Endothelial cell of umbilical vein (primary cell): ENCODE data around the gene CDH7. TPM values are rescaled to one million over a fixed set of nuclear protein-coding genes. Genes with fewer than 3 reads are reported as not detected.

ENCODE experiments used
- BruUV-seq: library from RNA; stranded (reverse); fragments of 400-500 nt; replicated peaks from 2 replicates; lab custom pipeline; 2021; lab: Mats Ljungman, UMichigan
- CTCF ChIA-PET: fragments of 300-600, 350-600 bp; sonication (Branson Sonifier 250); formaldehyde crosslinking; loops from one replicate; lab custom pipeline; 2021; ENCODE audit warnings: antibody characterized with exemption, inconsistent platforms; lab: Charles Lee
- POLR2A ChIA-PET: fragments of 300-600, 350-600 bp; sonication (Branson Sonifier 250); formaldehyde crosslinking; loops from one replicate; lab custom pipeline; 2021; ENCODE audit warnings: antibody characterized with exemption, inconsistent platforms; lab: Charles Lee
- DNase-seq: peaks from one replicate; pipeline ENCODE4 v3.0.0-alpha.2; 2011; ENCODE audit warnings: low read depth, low spot score
- FAIRE-seq: peaks from 2 replicates; lab custom pipeline; 2011; peaks lifted over from hg19 to GRCh38; lab: Jason Lieb, UNC
- H2AFZ ChIP-seq: 2 replicates; pipeline ENCODE4 v1.6.0; 2012; ENCODE audit warnings: low read depth, low read length, control low read depth, inconsistent platforms
- H3K27ac ChIP-seq: 2 replicates; pipeline ENCODE4 v1.5.1; 2011; ENCODE audit warnings: low read depth, mild to moderate bottlenecking, control low read depth, low read length, moderate library complexity; ENCODE audit not compliant: insufficient read depth
- H3K27me3 ChIP-seq, 2 experiments: 2 replicates each; pipeline versions ENCODE4 v1.6.0 to v1.6.1; 2011; ENCODE audit warnings: low read length in 2 of 2, mixed read lengths in 1 of 2; ENCODE audit not compliant: control insufficient read depth in 2 of 2, insufficient read depth in 2 of 2
- H3K36me3 ChIP-seq, 2 experiments: 2 replicates in 1 of 2; 3 replicates in 1 of 2; pipeline ENCODE4 v1.5.1; 2011; ENCODE audit warnings: low read length in 2 of 2, mild to moderate bottlenecking in 1 of 2, moderate library complexity in 1 of 2; ENCODE audit not compliant: control insufficient read depth in 2 of 2, insufficient read depth in 2 of 2; ENCODE audit errors: extremely low read depth in 1 of 2
- H3K4me1 ChIP-seq: 3 replicates; pipeline ENCODE4 v1.5.1; 2011; ENCODE audit warnings: mild to moderate bottlenecking, low read length; ENCODE audit not compliant: control insufficient read depth, insufficient read depth; ENCODE audit errors: extremely low read depth
- H3K4me2 ChIP-seq: 2 replicates; pipeline ENCODE4 v1.6.1; 2011; ENCODE audit warnings: low read length, control low read depth, mixed read lengths; ENCODE audit not compliant: insufficient read depth
- H3K4me3 ChIP-seq, 3 experiments: fragments of 200-600 bp in 1 of 3; sonication (generic), shearing (Covaris generic) in 1 of 3; replicated peaks in 1 of 3; 2 replicates each; pipeline ENCODE4 v1.5.1; 2011 to 2016; ENCODE audit warnings: control low read depth in 3 of 3, low read length in 3 of 3, mild to moderate bottlenecking in 2 of 3, inconsistent platforms in 1 of 3, low read depth in 1 of 3, moderate library complexity in 1 of 3; ENCODE audit not compliant: insufficient read depth in 1 of 3
- H3K79me2 ChIP-seq: 2 replicates; pipeline ENCODE4 v1.6.0; 2012; ENCODE audit warnings: low read length, inconsistent platforms; ENCODE audit not compliant: control insufficient read depth, insufficient read depth
- H3K9ac ChIP-seq: replicated peaks from 2 replicates; pipeline ENCODE3; 2011; ENCODE audit warnings: low read length, control low read depth; ENCODE audit not compliant: insufficient read depth; ENCODE audit errors: extremely low read depth
- H3K9me1 ChIP-seq: replicated peaks from 3 replicates; pipeline ENCODE4 v1.6.0; 2011; ENCODE audit warnings: mild to moderate bottlenecking, low read length; ENCODE audit not compliant: control insufficient read depth, insufficient read depth; ENCODE audit errors: extremely low read depth
- H3K9me3 ChIP-seq: replicated peaks from 2 replicates; pipeline ENCODE4 v1.5.1; 2012; ENCODE audit warnings: low read length, inconsistent platforms; ENCODE audit not compliant: control insufficient read depth, insufficient read depth
- H4K20me1 ChIP-seq: replicated peaks from 2 replicates; pipeline ENCODE3; 2011; ENCODE audit warnings: mild to moderate bottlenecking, low read length; ENCODE audit not compliant: control insufficient read depth, insufficient read depth; ENCODE audit errors: extremely low read depth
- CTCF ChIP-seq, 2 donors: IDR thresholded peaks; 1 replicate in 1 of 2; 2 replicates in 1 of 2; pipeline ENCODE4 v1.5.1; 2011; ENCODE audit warnings: low read length in 2 of 2, mild to moderate bottlenecking in 2 of 2, moderate library complexity in 2 of 2, control low read depth in 1 of 2, inconsistent platforms in 1 of 2, low read depth in 1 of 2; ENCODE audit not compliant: insufficient read depth in 1 of 2; ENCODE audit errors: extremely low read depth in 1 of 2
- EZH2 ChIP-seq: IDR thresholded peaks from 2 replicates; pipeline ENCODE4 v1.6.1; 2012; ENCODE audit warnings: borderline replicate concordance, low read depth, mild to moderate bottlenecking, moderate library complexity, low read length, inconsistent platforms; ENCODE audit not compliant: severe bottlenecking
- FOS ChIP-seq: IDR thresholded peaks from 2 replicates; pipeline ENCODE4 v1.6.1; 2011; ENCODE audit warnings: mild to moderate bottlenecking, low read length, moderate library complexity, borderline replicate concordance; ENCODE audit not compliant: insufficient read depth
- GATA2 ChIP-seq: IDR thresholded peaks from 2 replicates; pipeline ENCODE4 v1.7.0; 2011; ENCODE audit warnings: low read depth, mild to moderate bottlenecking, moderate library complexity, mixed read lengths, low read length; ENCODE audit not compliant: insufficient read length, insufficient read depth
- JUN ChIP-seq: IDR thresholded peaks from 2 replicates; pipeline ENCODE4 v1.6.1; 2011; ENCODE audit warnings: borderline replicate concordance, low read depth; ENCODE audit not compliant: insufficient read length, insufficient read depth
- MAX ChIP-seq: IDR thresholded peaks from 2 replicates; pipeline ENCODE4 v1.6.1; 2011; ENCODE audit not compliant: insufficient read depth, insufficient read length
- MYC ChIP-seq: IDR thresholded peaks from one replicate; pipeline ENCODE4 v1.6.1; 2011; ENCODE audit warnings: mild to moderate bottlenecking, low read depth, low read length
- POLR2A ChIP-seq: IDR thresholded peaks from 2 replicates; pipeline ENCODE4 v1.6.1; 2012; ENCODE audit warnings: low read depth, mild to moderate bottlenecking, control low read depth, low read length
- POLR2AphosphoS5 ChIP-seq: IDR thresholded peaks from 2 replicates; pipeline ENCODE4 v1.6.1; 2012; ENCODE audit warnings: low read depth, mild to moderate bottlenecking, control low read depth, low read length, moderate library complexity; ENCODE audit not compliant: insufficient read depth
- dilution Hi-C: fragments of 300-500 bp; cut with MboI; formaldehyde crosslinking; loops from one replicate; pipeline ENCODE4 v1.15.0; 2019; ENCODE audit warnings: low sequenced_read_pairs; ENCODE audit not compliant: extremely low pct_ligation_motif_present
- intact Hi-C: fragments of 100-400 bp; cut with micrococcal nuclease; formaldehyde crosslinking; loops from one replicate; pipeline ENCODE4 v1.10.0; 2022
- polyA plus RNA-seq, 4 experiments: library from polyadenylated mRNA; depleted of rRNA in 3 of 4; stranded (reverse) in 3 of 4; unstranded in 1 of 4; fragments of >200 nt; gene quantifications; 2 replicates each; pipeline versions ENCODE4 v1.2.1 to v1.2.3, GENCODE V29; 2011 to 2012; ENCODE audit warnings: missing spikeins in 1 of 4
- total RNA-seq: library from RNA; stranded (reverse); gene quantifications from 2 replicates; pipeline ENCODE4 v1.2.3, GENCODE V29; 2021

Gene CDH7
- total and polyA plus RNA-seq, 2 donors (not counting 3 experiments of a cell fraction or from before 2014, with no cell fraction given): not detected

GRCh38 chr18:65936678-65937077, 185.9 kb downstream of the CDH7 start:
- no peak for TF ChIP-seq FOS
- no peak for TF ChIP-seq JUN
- FAIRE-seq (no peak), DNase-seq (no peak)
- dilution Hi-C loops: no loop called here
- no peak overlapping the region for H3K27ac ChIP-seq
- no peaks in the 10 kb centered on the region for H3K9me1 ChIP-seq
- no peaks in the 10 kb centered on the region for H4K20me1 ChIP-seq
- H3K79me2 ChIP-seq: no peaks in the 10 kb centered on the region
- H3K4me1 ChIP-seq: no peaks in the 10 kb centered on the region
- CTCF ChIA-PET: no interaction called here
- POLR2A ChIA-PET: no interaction called here
- no peak overlapping the region for H3K4me2 ChIP-seq
- H3K9ac ChIP-seq: no peak overlapping the region
- H3K27me3 ChIP-seq: no peaks in the 10 kb centered on the region
- no TSS peak for BruUV-seq
- H3K9me3 ChIP-seq: no peaks in the 10 kb centered on the region
- H3K36me3 ChIP-seq: no peaks in the 10 kb centered on the region
- H3K4me3 ChIP-seq: no peak overlapping the region
- intact Hi-C loops: loop anchor here (10.0 kb wide), 1 partner anchor 938 kb away; no protein-coding TSS in a partner anchor
- H2AFZ ChIP-seq: no peak overlapping the region

- FAIRE-seq: no peak
- H3K4me1 ChIP-seq: no peaks in the 10 kb centered on the region
- intact Hi-C loops: loop anchor here (10.0 kb wide), 1 partner anchor 938 kb away; no protein-coding TSS in a partner anchor
These were observed 186.4 kb downstream of the CDH7 start for GRCh38 chr18:65937180-65937579.

More at GRCh38 chr18:65937180-65937579, 186.4 kb downstream of the CDH7 start:
- no peak for DNase-seq
- Histone ChIP-seq H4K20me1 (no peaks in the 10 kb centered on the region), H3K27me3 (no peaks in the 10 kb centered on the region), H3K27ac (no peak overlapping the region), H2AFZ (no peak overlapping the region), H3K36me3 (no peaks in the 10 kb centered on the region), H3K9me1 (no peaks in the 10 kb centered on the region), H3K9me3 (no peaks in the 10 kb centered on the region), H3K9ac (no peak overlapping the region), H3K4me2 (no peak overlapping the region), H3K79me2 (no peaks in the 10 kb centered on the region), H3K4me3 (no peak overlapping the region)
- TF ChIP-seq EZH2 (no peak), MYC (no peak), MAX (no peak), FOS (no peak), GATA2 (no peak), POLR2AphosphoS5 (no peak), CTCF (IDR thresholded peaks at IDR 0.05; ENCODE audit: extremely low read depth in 1 of 2, insufficient read depth in 1 of 2, low read depth in 1 of 2, low read length in 2 of 2) (no peak), POLR2A (no peak), JUN (no peak)
- dilution Hi-C loops: no loop called here
- POLR2A ChIA-PET: no interaction called here
- CTCF ChIA-PET: no interaction called here
- no TSS peak for BruUV-seq
